GM12873 (cell line): ENCODE measurements around the gene WNT7B.

Source experiments
- CTCF ChIP-seq: IDR thresholded peaks from 2 replicates; pipeline ENCODE4 v1.5.1; 2012; ENCODE audit warnings: low read depth, mild to moderate bottlenecking, moderate library complexity, low read length, control low read depth; ENCODE audit not compliant: insufficient read depth; ENCODE audit errors: missing control alignments

WNT7B gene

GRCh38 chr22:46007003-46007847 lies 30.3 kb upstream of the WNT7B start:
- no peak for TF ChIP-seq CTCF

DNA sequence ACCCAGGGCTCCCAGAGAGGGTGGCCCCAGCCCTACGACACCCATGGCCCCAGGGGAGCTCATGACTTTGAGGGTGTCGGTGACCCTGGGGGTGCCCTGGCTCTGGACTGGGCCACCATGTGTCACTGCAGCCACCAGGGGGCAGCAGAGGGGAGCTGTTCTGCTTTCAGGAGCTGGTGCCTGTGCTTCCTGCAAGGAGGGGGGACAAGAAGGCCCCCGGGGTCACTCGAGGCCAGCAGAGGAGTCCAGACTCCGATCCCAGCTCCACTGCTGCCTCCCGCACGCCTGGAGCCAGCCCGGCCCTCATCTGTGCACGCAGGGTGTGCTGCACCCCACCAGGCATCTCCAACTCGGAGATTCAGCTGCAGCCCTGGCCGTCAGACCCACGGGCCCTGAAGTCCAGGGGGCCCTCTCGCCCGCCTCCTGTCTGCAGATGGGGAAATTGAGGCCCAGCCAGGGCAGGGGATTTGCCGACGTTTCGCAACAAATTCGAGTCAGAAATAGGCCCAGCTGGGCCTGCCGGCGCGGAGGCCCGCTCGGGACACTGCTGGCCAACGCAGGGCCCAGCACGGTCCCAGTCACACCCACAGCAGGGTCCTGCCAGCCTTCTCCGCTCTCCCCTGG lies 29.5 kb upstream of the WNT7B start:
- peak; percentile 93 for TF ChIP-seq CTCF

DNA sequence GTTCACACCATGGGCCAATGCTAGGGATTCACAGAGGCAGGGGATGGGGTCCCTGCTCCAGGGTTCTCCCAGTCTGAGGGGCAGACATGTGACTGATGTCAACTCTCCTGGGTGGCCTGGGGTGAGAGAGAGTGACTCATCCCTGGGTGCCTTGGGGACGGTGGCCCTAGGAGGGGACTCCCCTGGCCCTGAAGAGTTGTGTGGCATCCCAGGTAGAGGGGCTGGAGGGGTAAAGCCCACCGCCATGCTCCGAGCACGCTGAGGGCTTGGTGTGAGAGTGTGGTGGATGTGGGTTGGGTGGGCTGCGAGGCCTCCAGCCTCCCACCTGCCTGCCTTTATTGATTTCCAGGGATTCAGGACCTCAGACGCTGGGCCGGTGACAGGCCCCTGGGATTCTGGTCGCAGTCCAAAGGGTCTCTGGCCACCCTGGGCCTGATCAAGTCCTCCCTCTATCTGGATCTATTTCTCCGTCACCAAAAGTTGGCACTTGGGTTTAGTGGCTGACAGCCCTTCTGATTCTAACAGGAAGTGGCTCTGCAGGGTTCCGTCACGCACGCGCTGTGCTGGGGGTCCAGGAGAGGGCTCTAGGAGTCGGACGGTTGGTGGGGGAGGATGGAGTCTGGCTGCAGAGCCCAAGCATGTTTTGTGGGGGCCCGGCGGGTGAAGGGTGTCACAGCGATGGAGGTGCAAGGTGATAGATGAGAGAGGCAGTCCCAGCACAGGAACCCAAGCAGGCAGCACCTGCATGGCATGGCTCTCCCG lies 27.3 kb upstream of the WNT7B start:
- no peak for TF ChIP-seq CTCF

DNA sequence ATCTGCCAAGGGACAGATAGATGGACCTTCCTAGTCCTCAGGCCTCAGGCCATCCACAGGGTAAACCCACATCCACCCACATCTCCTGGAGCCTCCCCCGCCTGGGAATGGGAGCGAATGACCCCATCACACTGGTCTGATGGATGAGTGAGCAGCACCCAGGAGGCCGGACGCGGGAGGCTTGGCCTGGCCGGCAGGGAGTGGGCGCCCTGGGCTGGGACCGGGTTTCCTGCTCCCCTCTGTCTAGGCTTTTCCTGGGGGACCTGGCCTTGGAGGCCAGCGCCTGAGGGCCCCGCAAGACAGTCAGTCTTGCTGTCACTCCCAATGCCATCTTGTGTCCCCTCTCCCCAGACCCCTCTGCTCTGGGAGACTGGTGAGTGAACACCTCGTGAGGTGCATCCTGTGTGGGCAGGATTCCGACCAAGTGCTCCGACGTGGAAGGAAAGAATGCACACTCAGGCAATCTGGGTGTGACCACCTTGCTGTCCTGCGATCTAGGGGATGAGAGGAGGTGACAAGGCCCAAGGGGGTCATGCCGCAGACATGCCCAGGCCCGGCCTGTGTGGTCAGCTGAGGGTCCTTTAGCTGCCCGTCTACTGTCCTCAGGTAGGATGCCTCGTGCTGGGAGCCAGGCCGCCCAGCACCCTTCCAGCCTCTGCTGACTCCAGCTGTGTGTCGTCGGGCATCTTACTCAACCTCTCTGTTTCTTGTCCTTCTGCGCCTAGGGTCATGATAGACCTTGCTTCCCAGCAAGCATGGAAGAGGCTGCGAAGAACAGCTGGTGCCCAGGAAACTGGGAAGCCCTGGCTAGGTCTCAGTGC lies 26.5 kb upstream of the WNT7B start:
- TF ChIP-seq CTCF, result no peak

DNA sequence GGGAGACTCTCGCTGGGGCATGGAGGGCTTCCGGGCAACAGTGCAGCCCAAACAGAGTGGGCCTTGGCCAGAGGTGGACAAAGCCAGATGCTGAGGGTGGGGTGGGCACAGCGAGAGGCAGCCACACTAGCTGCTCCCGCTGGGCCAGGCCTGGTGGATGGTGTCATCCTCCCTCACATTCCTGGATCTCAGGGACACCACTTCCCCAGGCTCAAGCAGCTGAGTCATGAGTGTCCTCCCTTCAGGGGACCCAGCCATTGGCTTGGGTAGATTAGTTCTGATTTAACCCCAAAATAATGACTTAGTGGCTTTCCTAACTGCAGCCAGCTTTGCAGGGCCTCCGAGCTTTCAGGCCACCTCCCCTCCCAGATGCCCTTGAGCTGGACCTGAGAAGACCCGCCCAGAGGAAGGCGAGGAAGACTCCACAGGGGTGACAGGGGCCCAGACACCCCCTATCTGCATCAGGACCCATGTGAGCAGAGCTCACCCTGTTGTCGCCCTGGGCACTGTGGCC lies 25.9 kb upstream of the WNT7B start:
- TF ChIP-seq CTCF, result no peak

GRCh38 chr22:46001426-46002106 lies 24.6 kb upstream of the WNT7B start:
- no peak for TF ChIP-seq CTCF
